ENCODE measurements around the gene HSPB1.
A peak's percentile ranks its signal among the peaks of the same experiment; 100 is the strongest.
"Not testable (repeated sequence)": the region's sequence is repeated elsewhere in the genome, so short reads cannot be mapped to it uniquely, and the experiment has no call there.

The HSPB1 gene

GRCh38 chr7:76302347-76303201 lies at the start of gene HSPB1:
Gene HSPB1, plus strand, starts transcription at chr7:76302673. Its CDS starts 40 bp downstream, at chr7:76302713.
- peak in 1 of 2 donors; percentile 35 for DNase-seq (ENCODE audit: low read depth in 2 of 2, low spot score in 1 of 2)

- DNase-seq (ENCODE audit: low read depth in 2 of 2, low spot score in 1 of 2) = no peak
Observed at GRCh38 chr7:76254781-76255180, 47.7 kb upstream of the HSPB1 start.

GRCh38 chr7:76257973-76258372 lies 44.5 kb upstream of the HSPB1 start:
- no peak for DNase-seq (ENCODE audit: low read depth in 2 of 2, low spot score in 1 of 2)

DNA sequence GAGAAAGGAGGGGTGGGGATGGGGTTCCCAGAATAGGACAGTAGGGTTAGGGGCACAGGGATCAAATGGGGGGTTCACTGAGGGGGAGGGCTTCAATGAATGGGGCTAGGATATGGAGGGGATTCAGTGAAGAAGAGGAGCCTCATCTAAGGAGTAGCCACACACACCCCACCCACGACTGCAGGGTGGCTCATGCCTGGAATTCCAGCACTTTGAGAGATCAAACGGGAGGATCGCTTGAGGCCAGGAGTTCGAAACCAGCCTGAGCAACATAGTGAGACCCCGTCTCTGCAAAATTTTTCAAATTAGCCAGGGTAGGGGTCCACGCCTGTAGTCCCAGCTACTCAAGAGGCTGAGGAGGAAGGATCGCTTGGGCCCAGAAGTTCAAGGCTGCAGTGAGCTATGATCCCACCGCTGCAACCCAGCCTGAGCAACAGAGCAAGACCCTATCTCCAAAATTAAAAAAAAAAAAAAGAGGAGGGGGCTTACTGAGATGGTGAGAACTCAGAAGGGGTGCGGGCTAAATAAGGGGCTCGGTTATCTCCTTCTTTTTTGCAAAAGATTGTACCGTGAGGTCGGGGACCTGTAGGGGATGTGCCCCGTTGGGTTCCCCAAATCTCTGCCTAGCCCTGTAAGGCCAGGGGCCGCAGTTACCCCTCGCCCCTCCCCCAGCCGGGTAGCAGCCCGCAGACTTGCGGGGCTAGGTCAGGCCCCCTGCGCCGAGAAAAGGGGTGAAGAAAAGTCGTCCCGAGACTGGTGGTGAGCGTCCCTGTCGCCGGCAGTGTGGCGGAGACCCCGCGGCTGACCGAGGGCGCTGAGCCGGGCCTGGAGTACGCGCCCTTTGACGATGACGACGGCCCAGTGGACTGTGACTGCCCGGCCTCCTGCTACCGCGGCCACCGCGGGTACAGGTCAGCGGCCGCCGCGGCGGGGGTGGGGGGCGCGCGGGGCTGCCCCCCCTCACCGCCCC lies 43.1 kb upstream of the HSPB1 start:
- DNase-seq (ENCODE audit: low read depth in 2 of 2, low spot score in 1 of 2) = no peak

DNA sequence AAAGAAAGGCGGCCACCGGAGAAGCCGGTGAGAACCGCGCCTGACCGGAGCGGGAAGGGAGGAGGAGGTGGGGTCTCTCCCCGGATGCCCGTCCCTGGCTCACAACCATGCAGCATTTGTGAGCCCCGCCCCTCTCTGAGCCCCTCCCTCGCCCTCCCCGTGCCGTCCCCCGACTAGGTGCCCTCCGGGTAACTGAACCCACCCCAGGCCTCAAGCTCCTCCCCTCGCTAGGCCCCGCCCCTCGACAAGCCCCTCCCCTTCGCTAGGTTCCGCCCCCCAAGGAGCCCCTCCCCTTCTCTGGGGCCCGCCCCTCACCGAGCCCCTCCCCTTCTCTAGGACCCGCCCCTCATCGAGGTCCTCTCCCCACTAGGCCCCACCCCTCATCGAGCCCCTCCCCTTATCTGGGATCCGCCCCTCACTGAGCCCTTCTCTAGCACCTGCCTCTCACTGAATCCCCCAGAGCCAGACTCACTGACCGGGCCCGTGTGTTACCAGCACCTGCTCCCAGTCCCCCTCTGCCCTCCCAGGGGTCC lies 42.2 kb upstream of the HSPB1 start:
- peak in 1 of 2 donors; percentile 27 for DNase-seq (ENCODE audit: low read depth in 2 of 2, low spot score in 1 of 2)

DNA sequence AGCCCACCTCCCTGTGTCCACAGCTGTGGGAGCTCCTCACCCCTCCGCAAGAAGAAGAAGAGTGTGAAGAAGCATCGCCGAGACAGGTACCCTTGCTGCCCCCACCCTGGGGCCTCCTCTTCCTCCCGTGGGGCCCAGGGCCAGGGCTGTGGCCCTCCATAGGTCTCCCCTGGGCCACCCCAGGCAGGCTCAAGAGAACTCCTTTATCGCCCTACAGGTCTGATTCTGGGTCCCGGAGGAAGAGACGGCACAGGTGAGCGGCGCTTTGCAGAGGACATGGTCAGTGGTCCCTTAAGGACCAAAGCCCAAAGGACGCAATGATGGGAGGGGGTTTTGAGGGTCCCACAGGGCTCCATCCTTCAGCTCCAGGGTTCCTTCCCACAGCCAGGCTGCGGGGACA lies 41.1 kb upstream of the HSPB1 start:
- DNase-seq (ENCODE audit: low read depth in 2 of 2, low spot score in 1 of 2) = no peak

GRCh38 chr7:76261931-76262330 lies 40.5 kb upstream of the HSPB1 start:
- no peak for DNase-seq (ENCODE audit: low read depth in 2 of 2, low spot score in 1 of 2)

DNA sequence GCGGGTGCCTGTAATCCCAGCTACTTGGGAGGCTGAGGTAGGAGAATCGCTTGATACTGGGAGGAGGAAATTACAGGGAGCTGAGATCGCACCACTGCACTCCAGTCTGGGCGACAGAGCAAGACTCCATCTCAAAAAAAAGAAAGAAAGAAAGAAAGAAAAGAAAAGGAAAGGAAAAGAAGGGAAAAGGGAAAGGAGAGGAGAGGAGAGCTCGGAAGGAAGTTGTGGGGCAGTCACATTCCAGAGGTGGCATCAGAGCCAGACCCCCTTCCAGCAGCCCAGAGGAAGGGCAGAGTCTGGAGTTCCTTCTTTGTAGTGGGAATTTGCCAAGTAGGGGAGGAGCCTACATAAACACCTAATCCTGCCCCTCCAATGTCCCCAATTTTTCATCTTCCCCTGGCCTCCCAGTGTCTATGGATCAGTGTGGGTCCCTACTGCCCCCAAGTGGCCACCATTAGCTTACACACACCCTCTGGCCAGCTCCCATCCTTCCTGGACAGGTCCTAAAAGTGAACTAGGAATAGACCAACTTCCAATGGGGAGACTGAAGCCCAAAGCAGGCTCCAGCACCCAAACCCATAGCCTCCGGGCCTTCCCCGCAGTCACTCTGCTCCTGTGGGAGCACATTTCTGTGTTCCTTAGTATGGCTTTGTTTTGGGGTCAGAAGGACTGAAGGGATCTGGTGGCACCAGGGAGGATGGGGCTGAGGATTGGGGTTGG lies 39.6 kb upstream of the HSPB1 start:
- no peak for DNase-seq (ENCODE audit: low read depth in 2 of 2, low spot score in 1 of 2)

GRCh38 chr7:76265299-76265698 lies 37.2 kb upstream of the HSPB1 start:
- no peak for DNase-seq (ENCODE audit: low read depth in 2 of 2, low spot score in 1 of 2)

- DNase-seq (ENCODE audit: low read depth in 2 of 2, low spot score in 1 of 2) = no peak
Observed at GRCh38 chr7:76267107-76267893, 35.2 kb upstream of the HSPB1 start.

DNA sequence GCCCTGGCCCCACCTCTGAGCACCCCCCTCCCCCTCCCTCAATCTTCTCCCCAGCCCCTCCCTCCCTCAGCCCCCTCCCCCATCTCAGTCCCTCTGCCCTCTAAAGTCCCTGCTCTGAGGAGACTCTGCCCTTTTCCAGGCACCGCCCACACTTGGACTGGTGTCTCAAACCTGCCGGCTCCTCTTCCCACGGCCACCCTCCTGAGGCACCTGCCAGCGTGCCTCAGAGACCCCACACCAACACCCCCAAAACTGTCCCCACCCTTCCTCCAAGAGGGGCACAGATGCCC lies 34.6 kb upstream of the HSPB1 start:
- no peak for DNase-seq (ENCODE audit: low read depth in 2 of 2, low spot score in 1 of 2)

GRCh38 chr7:76268376-76268775 lies 34.1 kb upstream of the HSPB1 start:
- no peak for DNase-seq (ENCODE audit: low read depth in 2 of 2, low spot score in 1 of 2)

DNA sequence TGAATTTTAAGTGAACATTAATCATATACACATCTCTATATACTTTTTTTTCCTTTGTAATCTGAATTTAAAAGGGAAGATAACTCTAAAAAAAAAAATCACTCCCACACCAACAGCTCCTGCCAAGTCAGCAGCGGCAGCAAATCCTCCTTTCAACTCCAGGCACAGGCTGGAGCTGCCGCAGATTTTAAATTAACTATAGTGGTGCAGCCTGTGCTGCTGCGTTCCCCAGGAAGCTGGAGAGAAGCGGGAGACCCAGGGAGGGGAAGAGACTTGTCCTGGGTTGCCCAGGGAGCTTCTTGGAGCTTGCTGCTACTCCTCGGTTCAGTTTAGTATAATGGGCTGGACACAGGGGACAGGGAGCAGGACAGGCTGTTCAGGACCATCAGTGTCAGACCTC lies 32.6 kb upstream of the HSPB1 start:
- DNase-seq (ENCODE audit: low read depth in 2 of 2, low spot score in 1 of 2) = no peak

DNA sequence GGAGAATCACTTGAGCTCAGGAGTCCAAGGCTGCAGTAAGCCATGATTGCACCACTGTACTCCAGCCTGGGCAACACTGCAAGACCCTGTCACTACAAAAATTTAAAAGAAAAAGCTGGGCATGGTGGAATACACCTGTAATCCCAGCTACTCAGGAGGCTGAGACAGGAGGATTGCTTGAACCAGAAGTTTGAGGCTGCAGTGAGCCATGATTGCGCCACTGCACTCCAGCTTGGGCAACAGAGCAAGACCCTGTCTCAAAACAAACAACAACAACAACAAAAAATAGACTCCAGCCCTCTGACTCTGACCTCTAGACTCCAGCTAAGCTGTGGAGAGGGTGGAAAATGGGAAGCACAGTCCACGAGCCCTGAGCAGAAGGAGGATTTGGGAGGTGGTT lies 31.1 kb upstream of the HSPB1 start:
- not testable (repeated sequence) for DNase-seq (ENCODE audit: low read depth in 2 of 2, low spot score in 1 of 2)

- no peak for DNase-seq (ENCODE audit: low read depth in 2 of 2, low spot score in 1 of 2)
Observed at GRCh38 chr7:76272142-76272541, 30.3 kb upstream of the HSPB1 start.

DNA sequence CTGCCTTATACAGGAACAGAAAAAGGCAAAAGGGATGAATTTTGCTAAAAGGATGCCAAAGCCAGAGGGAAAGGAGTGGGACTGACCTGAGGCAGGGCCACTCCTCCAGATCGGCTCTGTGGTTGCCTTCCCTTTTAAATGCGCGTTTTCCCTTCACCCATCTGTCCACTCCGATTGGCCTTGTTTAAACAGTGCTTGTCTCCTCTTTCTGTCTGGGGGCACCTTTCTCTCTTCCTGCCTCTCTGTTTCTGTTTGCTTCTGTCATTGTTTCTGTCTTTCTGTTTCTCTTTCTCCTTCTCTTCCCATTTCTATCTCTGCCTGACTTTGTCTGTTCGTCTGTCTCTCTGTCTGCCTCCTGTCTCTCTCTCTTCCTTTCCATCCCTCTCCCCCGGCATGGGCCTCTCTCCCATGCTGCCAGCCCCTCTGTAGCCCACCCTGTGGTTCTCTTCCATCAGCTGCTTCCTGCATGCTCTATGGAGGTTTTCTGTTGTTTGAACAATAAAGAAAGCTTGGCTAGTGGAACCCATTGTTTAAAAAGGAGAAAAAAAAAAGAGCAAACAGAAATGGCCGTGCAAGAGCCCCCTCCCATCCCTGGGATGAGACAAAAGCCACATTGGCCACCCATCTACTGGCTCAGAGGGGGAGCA lies 29.5 kb upstream of the HSPB1 start:
- DNase-seq (ENCODE audit: low read depth in 2 of 2, low spot score in 1 of 2) = no peak

- no peak for DNase-seq (ENCODE audit: low read depth in 2 of 2, low spot score in 1 of 2)
Observed at GRCh38 chr7:76273503-76273902, 29.0 kb upstream of the HSPB1 start.

DNA sequence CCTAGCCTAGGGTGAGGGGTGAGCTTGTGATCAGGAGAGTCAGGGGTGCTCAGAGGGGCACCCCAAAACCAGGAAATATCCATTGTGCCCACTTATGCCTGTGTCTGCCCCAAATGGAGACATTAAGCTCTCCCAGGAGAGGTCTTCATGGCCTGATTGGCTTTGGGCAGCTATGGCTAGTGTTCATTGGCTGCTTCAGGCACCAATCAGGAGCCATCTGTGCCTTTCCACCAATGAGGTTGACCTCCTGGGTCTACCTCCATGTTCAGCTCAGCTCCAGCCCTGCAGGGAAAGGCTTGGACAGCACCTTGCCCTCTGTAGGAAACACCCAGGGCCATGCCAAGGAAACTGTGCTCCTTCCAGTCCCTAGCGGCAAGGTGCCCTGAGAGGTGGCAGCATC lies 23.9 kb upstream of the HSPB1 start:
- no peak for DNase-seq (ENCODE audit: low read depth in 2 of 2, low spot score in 1 of 2)

- no peak for DNase-seq (ENCODE audit: low read depth in 2 of 2, low spot score in 1 of 2)
Observed at GRCh38 chr7:76280408-76280807, 22.1 kb upstream of the HSPB1 start.

Measured in stimulated activated CD8-positive, alpha-beta memory T cell treated with anti-CD3 and anti-CD28 coated beads, Interleukin-4, amount 100 ng/mL, for 1 hour (primary cell).